Motor neuron (in vitro differentiated cells): ENCODE results near the gene MSRB3. TPM values are rescaled to one million over a fixed set of nuclear protein-coding genes. Genes with fewer than 3 reads are reported as not detected.

ENCODE experiments used
- ATAC-seq, 8 experiments: fragments of 200-7000 bp; cut with Tn5 transposase; replicated peaks in 6 of 8; 2 replicates each; pipeline ENCODE4 v1.8.0; 2021; ENCODE audit warnings: mild to moderate bottlenecking in 8 of 8, moderate library complexity in 8 of 8
- H3K27ac ChIP-seq, 2 donors: fragments of 250-450 bp; sonication (Bioruptor Pico); 2 replicates each; pipeline ENCODE4 v1.9.0; 2021; ENCODE audit warnings: antibody characterized with exemption in 2 of 2, mild to moderate bottlenecking in 2 of 2, moderate library complexity in 1 of 2
- H3K4me1 ChIP-seq, 2 donors: fragments of 250-450 bp; sonication (Bioruptor Pico); replicated peaks in 1 of 2; 2 replicates each; pipeline ENCODE4 v1.6.1; 2021; ENCODE audit warnings: antibody characterized with exemption in 2 of 2, mild to moderate bottlenecking in 2 of 2, moderate library complexity in 1 of 2
- H3K4me3 ChIP-seq, 5 donors: fragments of 250-450 bp; sonication (Bioruptor Pico); 2 replicates each; pipeline ENCODE4 v1.9.0; 2021; ENCODE audit warnings: antibody characterized with exemption in 5 of 5, mild to moderate bottlenecking in 5 of 5, moderate library complexity in 4 of 5
- WGBS, 10 experiments: fragments of 450-650 bp; shearing (Covaris generic); methylation state at CpG; one replicate each; pipeline ENCODE4 v1.0.0; 2022; 5-methylcytosine and 5-hydroxymethylcytosine counted together
- in situ Hi-C, 9 experiments: fragments of 400-800 bp; cut with MboI; loops; one replicate each; pipeline ENCODE4 v1.15.0; 2021; ENCODE audit warnings: low sequenced_read_pairs in 9 of 9, low pct_unique_long_range_greater_than_20kb in 2 of 9; ENCODE audit not compliant: unreplicated experiment in 9 of 9
- total RNA-seq, 8 experiments: library from RNA; unstranded; fragments of 300-600 nt; gene quantifications; 2 replicates each; pipeline versions ENCODE4 v1.2.3 to v1.2.4, GENCODE V29; 2022

Gene MSRB3
- total RNA-seq, 8 experiments from 2014 or later: 1.4 to 14.8 (median 2.3) TPM

- H3K27ac ChIP-seq: no peak overlapping the region
- WGBS, 10 experiments: 78 to 100% (median 100%) methylated on average over 1 of the region's 1 CpG; no CpG with 5 or more reads in 2 of the 10 experiments
- no peaks in the 10 kb centered on the region for H3K4me1 ChIP-seq
- in situ Hi-C loops: no loop called here
- ATAC-seq: no peak
- H3K4me3 ChIP-seq: no peak overlapping the region
These were observed 18.2 kb downstream of the MSRB3 start for GRCh38 chr12:65296508-65297265.

GRCh38 chr12:65300097-65300496 lies 21.6 kb downstream of the MSRB3 start:
- no peak for ATAC-seq
- WGBS, 10 experiments: 56 to 100% (median 88%) methylated on average over 1 to 2 of the region's 2 CpGs
- H3K4me1 ChIP-seq: no peaks in the 10 kb centered on the region
- no peak overlapping the region for H3K27ac ChIP-seq
- in situ Hi-C loops: loop anchor here in 6 of 9 experiments (25.0 kb wide), 4 partner anchors 387 to 812 kb away; no protein-coding TSS in a partner anchor
- no peak overlapping the region for H3K4me3 ChIP-seq

GRCh38 chr12:65300679-65301349 lies 22.3 kb downstream of the MSRB3 start:
- in situ Hi-C loops: loop anchor here in 6 of 9 experiments (25.0 kb wide), 4 partner anchors 386 to 811 kb away; no protein-coding TSS in a partner anchor
- Histone ChIP-seq H3K4me1 (no peaks in the 10 kb centered on the region), H3K27ac (no peak overlapping the region), H3K4me3 (no peak overlapping the region)
- ATAC-seq: peak in 5 of 8 experiments; percentile 31 to 80 (median 60)
- 44 to 80% (median 70%) methylated on average over 1 to 3 of the region's 3 CpGs; no CpG with 5 or more reads in 3 of the 10 experiments for WGBS, 10 experiments

DNA sequence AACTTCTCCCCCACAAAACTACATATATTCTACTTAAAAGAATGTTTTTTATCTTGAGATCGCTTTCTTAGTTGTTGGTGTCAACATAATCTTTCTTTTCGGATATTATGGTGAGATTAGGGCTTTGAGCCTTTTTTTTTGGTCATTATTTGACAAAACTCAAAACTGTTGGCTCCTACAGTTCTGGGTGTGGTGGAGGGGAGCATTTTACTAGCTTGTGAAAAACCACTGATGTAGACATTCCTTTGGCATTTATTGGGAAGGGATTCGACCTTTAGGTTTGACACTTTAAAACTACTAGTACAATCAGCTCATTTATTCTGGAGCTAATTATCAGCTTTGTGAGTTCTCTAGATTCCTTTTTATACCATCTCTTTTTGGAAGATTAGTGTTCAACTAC lies 24.4 kb downstream of the MSRB3 start:
- H3K4me3 ChIP-seq: no peak overlapping the region
- peaks cover 3 to 5% of the 10 kb centered on the region in 2 donors for H3K4me1 ChIP-seq
- in situ Hi-C loops: loop anchor here in 6 of 9 experiments (25.0 kb wide), 4 partner anchors 384 to 809 kb away; no protein-coding TSS in a partner anchor
- WGBS, 10 experiments: 57 to 94% (median 80%) methylated on average over 2 to 3 of the region's 3 CpGs; no CpG with 5 or more reads in 1 of the 10 experiments
- no peak overlapping the region for H3K27ac ChIP-seq
- ATAC-seq: no peak

GRCh38 chr12:65305346-65305950 lies 27.0 kb downstream of the MSRB3 start:
- H3K4me1 ChIP-seq: peaks cover 3 to 5% of the 10 kb centered on the region in 2 donors
- no peak for ATAC-seq
- 60 to 100% (median 94%) methylated on average over 1 to 2 of the region's 2 CpGs; no CpG with 5 or more reads in 3 of the 10 experiments for WGBS, 10 experiments
- H3K4me3 ChIP-seq: no peak overlapping the region
- in situ Hi-C loops: loop anchor here in 6 of 9 experiments (25.0 kb wide), 4 partner anchors 382 to 807 kb away; no protein-coding TSS in a partner anchor
- no peak overlapping the region for H3K27ac ChIP-seq

DNA sequence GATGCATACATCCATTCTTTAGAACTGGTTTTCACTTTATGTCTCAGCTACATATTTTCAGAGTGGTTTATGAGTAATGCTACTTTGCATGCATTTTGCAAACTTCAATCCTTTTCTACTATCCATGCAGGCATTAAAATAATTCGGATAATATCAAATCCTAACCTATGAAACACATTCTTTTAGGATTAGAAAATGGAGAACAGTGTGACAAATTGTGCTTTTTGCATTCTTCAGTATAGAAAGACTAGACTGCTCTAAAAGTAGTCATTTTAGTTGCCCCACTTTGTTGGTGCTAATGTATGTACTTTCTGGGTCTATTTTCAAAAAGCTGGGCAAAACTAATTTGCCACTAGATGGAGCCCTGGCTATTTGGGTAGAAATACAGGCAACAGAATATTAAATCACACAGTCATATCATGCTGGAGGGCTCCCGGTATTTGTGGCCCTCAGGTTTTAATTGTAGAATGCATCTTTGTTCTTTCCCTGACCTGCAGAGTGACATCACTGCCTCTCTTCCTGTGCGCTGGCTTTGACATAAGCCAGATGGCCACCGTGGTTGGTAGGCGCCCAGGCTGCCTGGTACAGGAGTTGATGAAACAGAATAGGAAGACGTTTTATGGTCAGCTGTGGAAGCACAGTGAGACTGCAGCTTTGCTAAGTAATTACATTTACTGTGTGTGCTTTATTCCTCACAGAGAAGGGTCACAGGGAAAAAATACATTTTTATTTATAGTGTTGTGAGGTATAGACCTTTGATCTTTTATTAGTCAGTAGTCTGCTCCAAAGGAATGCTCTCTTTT lies 28.1 kb downstream of the MSRB3 start:
- peak overlapping the region in 1 of 2 donors; percentile 41 for H3K27ac ChIP-seq
- in situ Hi-C loops: loop anchor here in 6 of 9 experiments (25.0 kb wide), 4 partner anchors 381 to 806 kb away; no protein-coding TSS in a partner anchor
- H3K4me1 ChIP-seq: peaks cover 3 to 5% of the 10 kb centered on the region in 2 donors
- no peak overlapping the region for H3K4me3 ChIP-seq
- ATAC-seq: peak; percentile 52 to 99 (median 74)
- WGBS, 10 experiments: 51 to 67% (median 60%) methylated on average over 1 to 5 of the region's 6 CpGs; no CpG with 5 or more reads in 2 of the 10 experiments

- in situ Hi-C loops: loop anchor here in 6 of 9 experiments (25.0 kb wide), 4 partner anchors 380 to 805 kb away; no protein-coding TSS in a partner anchor
- peak overlapping the region in 1 of 2 donors; percentile 41 for H3K27ac ChIP-seq
- WGBS, 10 experiments: 58 to 92% (median 72%) methylated on average over 1 to 3 of the region's 3 CpGs
These were observed 28.7 kb downstream of the MSRB3 start for GRCh38 chr12:65307169-65307501.

GRCh38 chr12:65308006-65308405 lies 29.5 kb downstream of the MSRB3 start:
- 8 to 93% (median 75%) methylated on average over 1 to 4 of the region's 4 CpGs for WGBS, 10 experiments
- Histone ChIP-seq H3K4me1 (peaks cover 3 to 5% of the 10 kb centered on the region in 2 donors), H3K4me3 (no peak overlapping the region), H3K27ac (no peak overlapping the region)
- in situ Hi-C loops: loop anchor here in 6 of 9 experiments (25.0 kb wide), 4 partner anchors 379 to 804 kb away; no protein-coding TSS in a partner anchor
- peak in 2 of 8 experiments; percentile 26 to 30 for ATAC-seq

More at GRCh38 chr12:65307169-65307501, 28.7 kb downstream of the MSRB3 start:
- no peak for ATAC-seq
- H3K4me3 ChIP-seq: no peak overlapping the region
- peaks cover 3 to 5% of the 10 kb centered on the region in 2 donors for H3K4me1 ChIP-seq

- Histone ChIP-seq H3K4me1 (peaks cover 3 to 5% of the 10 kb centered on the region in 2 donors), H3K4me3 (no peak overlapping the region), H3K27ac (no peak overlapping the region)
- 0 to 100% (median 61%) methylated on average over 1 to 3 of the region's 3 CpGs; no CpG with 5 or more reads in 4 of the 10 experiments for WGBS, 10 experiments
- in situ Hi-C loops: loop anchor here in 6 of 9 experiments (25.0 kb wide), 4 partner anchors 379 to 804 kb away; no protein-coding TSS in a partner anchor
- ATAC-seq: peak in 2 of 8 experiments; percentile 73 to 77
These were observed 30.2 kb downstream of the MSRB3 start for GRCh38 chr12:65308601-65309071.

DNA sequence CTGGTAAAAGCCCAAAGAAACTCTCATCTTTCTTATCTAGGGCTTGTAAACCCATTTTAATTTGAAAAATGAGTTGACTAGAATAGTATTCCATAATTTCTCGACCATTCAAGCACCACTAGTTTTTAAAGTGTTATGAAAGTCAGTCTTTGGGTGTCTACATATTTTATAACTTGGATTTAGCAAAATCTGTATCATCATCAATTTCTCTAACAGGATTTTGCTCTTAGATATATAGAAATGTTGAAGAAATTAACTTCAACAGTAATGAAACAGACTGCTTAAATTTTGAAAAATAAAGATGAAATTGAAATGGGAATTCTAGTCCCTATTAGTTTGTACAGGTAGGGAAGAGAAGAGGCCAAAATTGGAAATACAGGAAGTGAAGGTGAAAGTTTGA lies 32.8 kb downstream of the MSRB3 start:
- in situ Hi-C loops: loop anchor here in 6 of 9 experiments (25.0 kb wide), 4 partner anchors 376 to 801 kb away; no protein-coding TSS in a partner anchor
- H3K27ac ChIP-seq: no peak overlapping the region
- ATAC-seq: no peak
- no peak overlapping the region for H3K4me3 ChIP-seq
- peaks cover 3 to 5% of the 10 kb centered on the region in 2 donors for H3K4me1 ChIP-seq
- 57 to 100% (median 83%) methylated on average over 1 of the region's 1 CpG; no CpG with 5 or more reads in 1 of the 10 experiments for WGBS, 10 experiments

GRCh38 chr12:65313719-65314317 lies 35.3 kb downstream of the MSRB3 start:
- no peak for ATAC-seq
- no peaks in the 10 kb centered on the region for H3K4me1 ChIP-seq
- 0 to 100% (median 27%) methylated on average over 1 to 2 of the region's 2 CpGs; no CpG with 5 or more reads in 1 of the 10 experiments for WGBS, 10 experiments
- H3K27ac ChIP-seq: no peak overlapping the region
- no peak overlapping the region for H3K4me3 ChIP-seq
- in situ Hi-C loops: loop anchor here in 6 of 9 experiments (25.0 kb wide), 4 partner anchors 373 to 798 kb away; no protein-coding TSS in a partner anchor
